Measurements from ENCODE around the gene SUPT3H. TPM values are rescaled to one million over a fixed set of nuclear protein-coding genes. Genes with fewer than 3 reads are reported as not detected.
"Not testable (repeated sequence)": the region's sequence is repeated elsewhere in the genome, so short reads cannot be mapped to it uniquely, and the experiment has no call there.

SUPT3H gene
- total and polyA plus RNA-seq, 2 donors from 2014 or later, result 10.1 to 12.5 TPM

DNA sequence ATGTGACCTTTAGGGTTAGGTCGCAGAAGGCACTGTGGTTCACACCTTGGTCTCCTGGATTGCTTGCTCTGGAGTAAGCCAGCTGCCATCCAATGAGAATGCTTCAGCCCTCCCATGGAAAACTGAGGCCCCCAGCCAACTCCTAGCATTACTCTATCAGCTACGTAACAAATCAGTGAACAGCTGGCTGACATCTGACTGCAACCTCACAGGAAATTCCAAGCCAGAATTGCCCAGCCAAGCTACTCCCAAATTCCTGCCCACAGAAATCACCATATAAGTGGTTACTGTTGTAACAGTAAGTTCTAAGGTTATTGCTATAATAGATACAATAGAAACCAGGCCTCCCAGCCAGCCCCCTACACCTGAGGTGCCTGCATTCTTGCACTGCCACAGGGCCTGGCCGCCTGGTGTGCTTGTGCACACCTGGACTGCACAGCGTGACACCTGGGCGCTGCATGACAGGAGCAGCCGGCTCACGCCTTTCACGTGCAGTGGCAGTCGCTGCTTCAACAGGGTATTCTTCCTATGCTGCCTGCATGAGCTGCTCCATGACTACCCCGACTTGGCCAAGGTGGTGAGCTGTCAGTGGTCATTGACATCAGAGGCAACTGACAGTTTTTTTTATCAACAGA, 479.3 kb downstream of the SUPT3H start:
- Histone ChIP-seq H3K27me3 (ENCODE audit: control insufficient read depth, insufficient read depth, low read length) (no peaks in the 10 kb centered on the region), H3K36me3 (ENCODE audit: control insufficient read depth in 2 of 3, insufficient read depth in 3 of 3, low read length in 3 of 3) (no peaks in the 10 kb centered on the region), H3K9ac (ENCODE audit: low read length in 3 of 3) (no peak overlapping the region), H3K9me3 (ENCODE audit: control insufficient read depth in 2 of 3, insufficient read depth in 1 of 3, low read length in 3 of 3) (no peaks in the 10 kb centered on the region), H3K4me3 (ENCODE audit: low read length in 3 of 3) (no peak overlapping the region), H3K27ac (ENCODE audit: low read depth in 2 of 2, low read length in 2 of 2) (no peak overlapping the region), H3K4me1 (ENCODE audit: control insufficient read depth in 2 of 3, insufficient read depth in 2 of 3, low read depth in 1 of 3, low read length in 3 of 3) (no peaks in the 10 kb centered on the region)
- DNase-seq (peak in 2 of 5 donors; percentile 11 to 54), FAIRE-seq (no peak)
- intact Hi-C loops (cut with DNase I), result no loop called here
- TF ChIP-seq, protein P1, sequence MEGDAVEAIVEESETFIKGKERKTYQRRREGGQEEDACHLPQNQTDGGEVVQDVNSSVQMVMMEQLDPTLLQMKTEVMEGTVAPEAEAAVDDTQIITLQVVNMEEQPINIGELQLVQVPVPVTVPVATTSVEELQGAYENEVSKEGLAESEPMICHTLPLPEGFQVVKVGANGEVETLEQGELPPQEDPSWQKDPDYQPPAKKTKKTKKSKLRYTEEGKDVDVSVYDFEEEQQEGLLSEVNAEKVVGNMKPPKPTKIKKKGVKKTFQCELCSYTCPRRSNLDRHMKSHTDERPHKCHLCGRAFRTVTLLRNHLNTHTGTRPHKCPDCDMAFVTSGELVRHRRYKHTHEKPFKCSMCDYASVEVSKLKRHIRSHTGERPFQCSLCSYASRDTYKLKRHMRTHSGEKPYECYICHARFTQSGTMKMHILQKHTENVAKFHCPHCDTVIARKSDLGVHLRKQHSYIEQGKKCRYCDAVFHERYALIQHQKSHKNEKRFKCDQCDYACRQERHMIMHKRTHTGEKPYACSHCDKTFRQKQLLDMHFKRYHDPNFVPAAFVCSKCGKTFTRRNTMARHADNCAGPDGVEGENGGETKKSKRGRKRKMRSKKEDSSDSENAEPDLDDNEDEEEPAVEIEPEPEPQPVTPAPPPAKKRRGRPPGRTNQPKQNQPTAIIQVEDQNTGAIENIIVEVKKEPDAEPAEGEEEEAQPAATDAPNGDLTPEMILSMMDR (IDR thresholded peaks at IDR 0.05; ENCODE audit: borderline replicate concordance, extremely low read depth, insufficient read depth), result no peak

DNA sequence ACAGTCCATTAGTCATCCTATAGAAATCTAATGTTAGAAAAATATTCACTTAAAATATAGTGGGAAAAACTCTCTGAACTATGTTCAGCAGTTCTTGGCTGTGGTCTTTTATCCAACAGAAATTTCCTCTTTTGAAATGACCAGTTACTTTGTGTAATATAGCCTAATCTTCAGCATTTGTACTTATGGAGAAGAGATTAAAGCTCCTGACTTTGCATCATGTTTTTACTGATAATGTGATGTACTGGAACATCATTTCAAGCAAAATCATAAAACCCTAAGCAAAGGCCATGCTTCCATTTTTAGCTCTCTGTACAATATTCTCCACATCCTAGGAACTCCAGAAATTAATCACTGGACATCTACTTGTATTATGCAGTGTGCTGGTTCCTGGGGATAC, 480.4 kb downstream of the SUPT3H start:
- no peak overlapping the region for H3K27ac ChIP-seq (ENCODE audit: low read depth in 2 of 2, low read length in 2 of 2)
- intact Hi-C loops (cut with DNase I), result no loop called here
- DNase-seq (no peak), FAIRE-seq (no peak)
- H3K4me3 ChIP-seq (ENCODE audit: low read length in 3 of 3), result no peak overlapping the region
- no peak overlapping the region for H3K9ac ChIP-seq (ENCODE audit: low read length in 3 of 3)
- no peaks in the 10 kb centered on the region for H3K27me3 ChIP-seq (ENCODE audit: control insufficient read depth, insufficient read depth, low read length)
- TF ChIP-seq, protein P1 (IDR thresholded peaks at IDR 0.05; ENCODE audit: borderline replicate concordance, extremely low read depth, insufficient read depth), result no peak
- no peaks in the 10 kb centered on the region for H3K36me3 ChIP-seq (ENCODE audit: control insufficient read depth in 2 of 3, insufficient read depth in 3 of 3, low read length in 3 of 3)
- H3K4me1 ChIP-seq (ENCODE audit: control insufficient read depth in 2 of 3, insufficient read depth in 2 of 3, low read depth in 1 of 3, low read length in 3 of 3), result no peaks in the 10 kb centered on the region
- H3K9me3 ChIP-seq (ENCODE audit: control insufficient read depth in 2 of 3, insufficient read depth in 1 of 3, low read length in 3 of 3), result no peaks in the 10 kb centered on the region

DNA sequence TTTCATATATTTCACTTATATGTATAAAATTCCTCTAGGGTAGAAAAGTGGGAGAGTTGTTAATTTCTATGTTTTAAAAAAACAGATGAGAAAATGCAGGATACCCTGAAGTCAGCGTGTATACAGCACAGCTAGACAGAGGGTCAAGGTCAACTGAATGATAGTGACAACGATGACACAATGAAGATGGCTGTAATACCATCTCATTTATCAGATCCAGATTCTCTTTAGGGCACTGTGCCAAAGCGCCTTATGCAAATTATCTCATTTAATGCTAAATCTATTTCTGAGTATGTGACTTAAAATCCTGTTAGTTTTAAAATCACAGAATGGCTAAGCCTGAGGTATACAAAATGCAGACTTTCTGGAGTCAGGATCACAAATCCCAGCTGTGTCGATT, 481.0 kb downstream of the SUPT3H start:
- Histone ChIP-seq H3K4me3 (ENCODE audit: low read length in 3 of 3) (no peak overlapping the region), H3K27me3 (ENCODE audit: control insufficient read depth, insufficient read depth, low read length) (no peaks in the 10 kb centered on the region), H3K27ac (ENCODE audit: low read depth in 2 of 2, low read length in 2 of 2) (no peak overlapping the region), H3K36me3 (ENCODE audit: control insufficient read depth in 2 of 3, insufficient read depth in 3 of 3, low read length in 3 of 3) (no peaks in the 10 kb centered on the region), H3K4me1 (ENCODE audit: control insufficient read depth in 2 of 3, insufficient read depth in 2 of 3, low read depth in 1 of 3, low read length in 3 of 3) (no peaks in the 10 kb centered on the region), H3K9me3 (ENCODE audit: control insufficient read depth in 2 of 3, insufficient read depth in 1 of 3, low read length in 3 of 3) (no peaks in the 10 kb centered on the region), H3K9ac (ENCODE audit: low read length in 3 of 3) (no peak overlapping the region)
- TF ChIP-seq, protein P1 (IDR thresholded peaks at IDR 0.05; ENCODE audit: borderline replicate concordance, extremely low read depth, insufficient read depth), result no peak
- intact Hi-C loops (cut with DNase I), result no loop called here
- FAIRE-seq (no peak), DNase-seq (no peak)

DNA sequence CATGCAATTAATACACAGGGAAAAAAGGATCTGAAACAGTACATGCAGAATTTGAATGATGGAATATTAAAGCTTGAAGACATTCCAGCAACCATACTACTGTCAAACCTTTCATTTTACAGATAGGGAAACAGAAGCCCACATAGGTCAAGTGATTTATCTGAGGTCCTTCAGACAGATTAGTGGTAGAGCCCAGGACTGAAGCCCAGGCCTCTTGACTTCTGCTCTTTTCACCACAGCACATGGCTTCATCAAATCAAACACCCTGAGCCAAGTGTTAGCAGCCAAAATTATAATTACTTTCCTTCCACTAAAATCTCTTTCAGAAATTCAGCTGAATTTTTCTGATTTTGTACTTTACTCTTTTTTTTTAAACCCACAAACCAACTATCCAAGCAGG, 485.2 kb downstream of the SUPT3H start:
- Histone ChIP-seq H3K36me3 (ENCODE audit: control insufficient read depth in 2 of 3, insufficient read depth in 3 of 3, low read length in 3 of 3) (no peaks in the 10 kb centered on the region), H3K9ac (ENCODE audit: low read length in 3 of 3) (no peak overlapping the region), H3K9me3 (ENCODE audit: control insufficient read depth in 2 of 3, insufficient read depth in 1 of 3, low read length in 3 of 3) (no peaks in the 10 kb centered on the region), H3K4me3 (ENCODE audit: low read length in 3 of 3) (no peak overlapping the region), H3K27ac (ENCODE audit: low read depth in 2 of 2, low read length in 2 of 2) (no peak overlapping the region), H3K4me1 (ENCODE audit: control insufficient read depth in 2 of 3, insufficient read depth in 2 of 3, low read depth in 1 of 3, low read length in 3 of 3) (no peaks in the 10 kb centered on the region), H3K27me3 (ENCODE audit: control insufficient read depth, insufficient read depth, low read length) (no peaks in the 10 kb centered on the region)
- intact Hi-C loops (cut with DNase I), result no loop called here
- no peak for DNase-seq
- FAIRE-seq, result no peak
- TF ChIP-seq, protein P1 (IDR thresholded peaks at IDR 0.05; ENCODE audit: borderline replicate concordance, extremely low read depth, insufficient read depth), result no peak

DNA sequence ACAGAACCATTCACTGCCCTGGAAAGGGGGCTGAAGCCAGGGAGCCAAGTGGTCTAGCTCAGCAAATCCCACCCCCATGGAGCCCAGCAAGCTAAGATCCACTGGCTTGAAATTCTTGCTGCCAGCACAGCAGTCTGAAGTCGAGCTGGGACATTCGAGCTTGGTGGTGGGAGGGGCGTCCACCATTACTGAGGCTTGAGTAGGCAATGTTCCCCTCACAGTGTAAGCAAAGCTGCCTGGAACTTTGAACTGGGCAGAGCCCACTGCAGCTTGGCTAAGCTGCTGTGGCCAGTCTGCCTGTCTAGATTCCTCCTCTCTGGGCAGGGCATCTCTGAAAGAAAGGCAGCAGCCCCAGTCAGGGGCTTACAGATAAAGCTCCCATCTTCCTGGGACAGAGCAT, 498.7 kb downstream of the SUPT3H start:
- H3K4me3 ChIP-seq (ENCODE audit: low read length in 3 of 3); H3K9me3 ChIP-seq (ENCODE audit: control insufficient read depth in 2 of 3, insufficient read depth in 1 of 3, low read length in 3 of 3); H3K36me3 ChIP-seq (ENCODE audit: control insufficient read depth in 2 of 3, insufficient read depth in 3 of 3, low read length in 3 of 3); H3K4me1 ChIP-seq (ENCODE audit: control insufficient read depth in 2 of 3, insufficient read depth in 2 of 3, low read depth in 1 of 3, low read length in 3 of 3); H3K9ac ChIP-seq (ENCODE audit: low read length in 3 of 3); FAIRE-seq; H3K27me3 ChIP-seq (ENCODE audit: control insufficient read depth, insufficient read depth, low read length); intact Hi-C loops (cut with DNase I); H3K27ac ChIP-seq (ENCODE audit: low read depth in 2 of 2, low read length in 2 of 2); DNase-seq: not testable (repeated sequence)
